ENCODE data around the gene CYP4F8.
"Not testable (repeated sequence)": the region's sequence is repeated elsewhere in the genome, so short reads cannot be mapped to it uniquely, and the experiment has no call there.

CYP4F8 gene, protein sequence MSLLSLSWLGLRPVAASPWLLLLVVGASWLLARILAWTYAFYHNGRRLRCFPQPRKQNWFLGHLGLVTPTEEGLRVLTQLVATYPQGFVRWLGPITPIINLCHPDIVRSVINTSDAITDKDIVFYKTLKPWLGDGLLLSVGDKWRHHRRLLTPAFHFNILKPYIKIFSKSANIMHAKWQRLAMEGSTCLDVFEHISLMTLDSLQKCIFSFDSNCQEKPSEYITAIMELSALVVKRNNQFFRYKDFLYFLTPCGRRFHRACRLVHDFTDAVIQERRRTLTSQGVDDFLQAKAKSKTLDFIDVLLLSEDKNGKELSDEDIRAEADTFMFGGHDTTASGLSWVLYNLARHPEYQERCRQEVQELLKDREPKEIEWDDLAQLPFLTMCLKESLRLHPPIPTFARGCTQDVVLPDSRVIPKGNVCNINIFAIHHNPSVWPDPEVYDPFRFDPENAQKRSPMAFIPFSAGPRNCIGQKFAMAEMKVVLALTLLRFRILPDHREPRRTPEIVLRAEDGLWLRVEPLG

DNA sequence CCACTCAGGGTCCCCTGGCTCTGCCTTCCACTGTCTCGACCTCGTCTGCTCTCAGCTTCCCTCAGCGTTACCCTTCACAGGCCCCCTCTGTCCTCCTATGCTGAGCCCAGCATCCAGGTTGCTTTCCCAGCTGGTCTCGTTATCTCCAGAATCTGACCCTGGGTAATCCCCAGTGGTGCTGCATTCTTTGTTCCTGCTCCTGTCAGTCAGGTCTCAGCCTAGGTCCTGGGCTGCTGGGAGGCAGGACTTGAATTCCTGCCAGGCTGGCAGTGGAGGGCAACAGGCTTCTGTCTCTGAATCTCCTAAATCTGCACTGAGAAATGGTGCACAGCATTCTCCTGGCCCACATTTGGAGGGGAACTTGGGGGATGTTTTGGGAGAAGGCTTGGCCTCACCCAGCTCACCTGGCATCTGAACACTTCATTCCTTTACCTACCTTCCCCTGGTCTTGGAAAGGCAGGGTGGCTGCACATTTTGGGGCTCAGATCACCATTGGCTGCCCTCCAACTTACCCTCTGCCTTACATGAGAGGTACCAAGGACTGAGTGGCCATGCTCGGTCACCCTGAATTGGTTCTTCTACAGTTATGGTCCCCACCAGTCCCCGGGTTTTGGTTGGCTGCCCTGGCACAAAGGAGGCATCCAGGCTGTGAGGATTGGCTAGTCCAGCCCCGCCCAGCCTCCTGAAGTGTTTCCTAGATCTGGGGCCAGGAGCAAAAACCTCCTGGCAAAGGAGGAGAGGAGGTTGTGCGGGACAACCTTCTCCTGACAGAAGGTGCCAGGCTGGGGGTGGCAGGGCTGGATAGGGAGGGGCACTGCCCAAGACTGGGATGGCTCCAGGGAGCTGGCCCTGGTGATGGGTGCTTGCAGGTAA, at the start of gene CYP4F8:
CYP4F8 (plus strand) TSS at position 712 of the 873 bp plus-strand sequence. CDS start 399 bp downstream, outside the sequence.
- no peak for DNase-seq (ENCODE audit: low read depth in 4 of 4, low spot score in 1 of 4)

DNA sequence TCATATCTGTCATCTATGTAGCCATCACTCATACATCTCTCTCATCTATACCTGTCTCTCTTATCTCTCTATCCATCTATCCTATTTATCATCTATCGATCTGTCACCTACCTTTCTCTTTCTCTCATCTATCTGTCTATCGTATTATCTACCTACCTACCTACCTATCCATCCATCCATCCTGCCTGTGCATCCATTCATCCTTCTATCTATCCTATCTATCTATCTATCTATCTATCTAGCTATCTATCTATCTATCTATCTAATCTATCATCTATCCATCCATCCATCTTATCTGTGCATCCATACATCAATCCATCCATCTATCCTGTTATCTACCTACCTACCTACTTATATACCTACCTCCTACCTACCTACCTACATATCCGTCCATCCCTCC, 44.6 kb upstream of the CYP4F8 start:
- DNase-seq (ENCODE audit: low read depth in 4 of 4, low spot score in 1 of 4), result no peak

- DNase-seq (ENCODE audit: low read depth in 4 of 4, low spot score in 1 of 4), result no peak
Observed at GRCh38 chr19:15575406-15575805, 39.6 kb upstream of the CYP4F8 start.

- DNase-seq (ENCODE audit: low read depth in 4 of 4, low spot score in 1 of 4), result no peak
Observed at GRCh38 chr19:15576526-15577156, 38.4 kb upstream of the CYP4F8 start.

- no peak for DNase-seq (ENCODE audit: low read depth in 4 of 4, low spot score in 1 of 4)
Observed at GRCh38 chr19:15577184-15577771, 37.7 kb upstream of the CYP4F8 start.

- no peak for DNase-seq (ENCODE audit: low read depth in 4 of 4, low spot score in 1 of 4)
Observed at GRCh38 chr19:15583346-15583745, 31.7 kb upstream of the CYP4F8 start.

GRCh38 chr19:15584095-15584494, 30.9 kb upstream of the CYP4F8 start:
- DNase-seq (ENCODE audit: low read depth in 4 of 4, low spot score in 1 of 4), result no peak

DNA sequence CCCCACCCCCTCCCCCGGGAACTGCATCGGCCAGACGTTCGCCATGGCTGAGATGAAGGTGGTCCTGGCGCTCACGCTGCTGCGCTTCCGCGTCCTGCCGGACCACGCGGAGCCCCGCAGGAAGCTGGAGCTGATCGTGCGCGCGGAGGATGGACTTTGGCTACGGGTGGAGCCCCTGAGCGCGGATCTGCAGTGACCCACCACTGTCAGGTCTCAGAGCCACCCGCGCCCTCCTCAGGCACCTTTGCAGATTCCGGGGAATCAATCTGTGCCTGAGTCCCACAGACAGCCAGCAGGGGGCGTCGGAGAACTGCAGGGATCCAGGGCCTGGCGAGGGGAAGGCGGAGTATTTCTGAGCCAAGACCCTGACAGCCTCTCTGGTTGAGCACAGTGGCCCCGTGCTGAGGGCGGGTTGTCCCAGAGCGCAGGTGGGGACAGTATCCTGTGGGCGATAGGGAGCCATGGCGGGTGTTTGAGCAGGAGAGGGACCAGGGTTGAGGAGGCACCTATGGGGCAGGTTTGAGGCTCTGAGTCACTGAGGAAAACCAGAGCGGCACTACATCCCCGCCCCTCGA, 30.4 kb upstream of the CYP4F8 start:
- DNase-seq (ENCODE audit: low read depth in 4 of 4, low spot score in 1 of 4), result peak; percentile 80 to 87 (median 83)

GRCh38 chr19:15587663-15588062, 27.4 kb upstream of the CYP4F8 start:
- DNase-seq (ENCODE audit: low read depth in 4 of 4, low spot score in 1 of 4), result no peak

- no peak for DNase-seq (ENCODE audit: low read depth in 4 of 4, low spot score in 1 of 4)
Observed at GRCh38 chr19:15588265-15588664, 26.8 kb upstream of the CYP4F8 start.

GRCh38 chr19:15589760-15590451, 25.1 kb upstream of the CYP4F8 start:
- DNase-seq (ENCODE audit: low read depth in 4 of 4, low spot score in 1 of 4), result no peak

DNA sequence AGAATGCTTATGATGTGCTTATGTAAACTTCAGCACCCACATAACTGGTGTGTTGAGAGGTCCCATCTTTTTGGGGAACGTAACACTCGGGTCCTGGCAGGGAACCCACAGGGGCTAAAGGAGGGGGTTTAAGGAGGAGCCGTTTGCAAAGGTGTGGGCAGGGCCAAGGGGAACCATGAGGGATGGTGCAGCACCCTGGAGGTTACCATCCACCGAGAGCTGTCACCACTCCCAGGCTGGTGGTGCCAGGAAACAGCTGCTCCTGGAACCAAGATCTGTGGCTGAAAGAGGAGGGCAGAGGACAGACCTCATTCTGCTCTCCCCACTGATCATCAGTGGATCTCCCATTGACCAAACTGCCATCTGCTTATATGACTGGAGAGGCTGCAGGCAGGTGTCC, 23.2 kb upstream of the CYP4F8 start:
- DNase-seq (ENCODE audit: low read depth in 4 of 4, low spot score in 1 of 4), result no peak

DNA sequence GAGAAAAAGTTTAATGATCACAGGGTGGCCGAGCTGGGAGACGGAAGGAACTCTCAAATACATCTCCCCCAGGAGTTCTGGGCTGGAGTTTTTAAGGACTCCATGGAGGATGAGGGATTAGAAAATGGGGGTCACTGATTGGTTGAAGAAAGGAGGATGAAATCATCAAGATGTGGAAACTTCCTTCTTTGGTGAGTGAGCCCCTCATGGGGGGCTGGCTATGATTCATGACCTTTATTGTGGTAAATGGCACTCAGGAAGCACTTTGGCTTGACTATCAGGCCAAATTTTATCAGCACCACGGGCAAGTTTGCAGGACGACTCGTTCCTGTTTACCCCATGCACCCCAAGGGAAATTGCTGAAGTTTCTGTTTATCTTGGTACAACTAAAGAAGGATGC, 22.5 kb upstream of the CYP4F8 start:
- not testable (repeated sequence) for DNase-seq (ENCODE audit: low read depth in 4 of 4, low spot score in 1 of 4)

DNA sequence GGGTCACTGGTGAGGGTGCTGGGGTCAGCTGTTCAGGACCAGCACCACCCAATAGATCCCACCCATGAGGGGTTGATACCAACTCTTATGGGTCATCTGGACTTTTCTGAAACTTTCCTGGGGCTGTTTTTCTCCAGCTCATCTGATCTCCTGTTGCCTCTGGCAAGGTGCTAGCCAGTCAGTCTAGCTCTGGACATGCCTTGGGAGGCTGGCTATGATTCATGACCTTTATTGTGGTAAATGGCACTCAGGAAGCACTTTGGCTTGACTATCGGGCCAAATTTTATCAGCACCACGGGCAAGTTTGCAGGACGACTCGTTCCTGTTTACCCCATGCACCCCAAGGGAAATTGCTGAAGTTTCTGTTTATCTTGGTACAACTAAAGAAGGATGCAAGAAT, 21.3 kb upstream of the CYP4F8 start:
- DNase-seq (ENCODE audit: low read depth in 4 of 4, low spot score in 1 of 4), result not testable (repeated sequence)

DNA sequence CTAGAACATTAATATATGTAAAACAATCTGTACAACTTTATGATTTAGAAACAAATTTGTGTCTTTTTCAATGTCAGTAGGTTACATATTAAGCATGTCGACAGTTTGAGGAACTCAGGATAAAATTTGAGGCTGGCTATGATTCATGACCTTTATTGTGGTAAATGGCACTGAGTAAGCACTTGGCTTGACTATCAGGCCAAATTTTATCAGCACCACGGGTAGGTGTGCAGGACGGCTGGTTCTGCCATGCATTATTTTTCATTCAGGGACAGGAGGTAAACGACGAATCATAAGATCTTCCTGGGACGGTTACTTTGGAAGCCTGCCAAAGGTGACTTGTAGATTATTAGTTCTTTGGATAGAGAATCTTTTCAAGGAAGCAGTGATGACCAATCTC, 19.9 kb upstream of the CYP4F8 start:
- no peak for DNase-seq (ENCODE audit: low read depth in 4 of 4, low spot score in 1 of 4)

DNA sequence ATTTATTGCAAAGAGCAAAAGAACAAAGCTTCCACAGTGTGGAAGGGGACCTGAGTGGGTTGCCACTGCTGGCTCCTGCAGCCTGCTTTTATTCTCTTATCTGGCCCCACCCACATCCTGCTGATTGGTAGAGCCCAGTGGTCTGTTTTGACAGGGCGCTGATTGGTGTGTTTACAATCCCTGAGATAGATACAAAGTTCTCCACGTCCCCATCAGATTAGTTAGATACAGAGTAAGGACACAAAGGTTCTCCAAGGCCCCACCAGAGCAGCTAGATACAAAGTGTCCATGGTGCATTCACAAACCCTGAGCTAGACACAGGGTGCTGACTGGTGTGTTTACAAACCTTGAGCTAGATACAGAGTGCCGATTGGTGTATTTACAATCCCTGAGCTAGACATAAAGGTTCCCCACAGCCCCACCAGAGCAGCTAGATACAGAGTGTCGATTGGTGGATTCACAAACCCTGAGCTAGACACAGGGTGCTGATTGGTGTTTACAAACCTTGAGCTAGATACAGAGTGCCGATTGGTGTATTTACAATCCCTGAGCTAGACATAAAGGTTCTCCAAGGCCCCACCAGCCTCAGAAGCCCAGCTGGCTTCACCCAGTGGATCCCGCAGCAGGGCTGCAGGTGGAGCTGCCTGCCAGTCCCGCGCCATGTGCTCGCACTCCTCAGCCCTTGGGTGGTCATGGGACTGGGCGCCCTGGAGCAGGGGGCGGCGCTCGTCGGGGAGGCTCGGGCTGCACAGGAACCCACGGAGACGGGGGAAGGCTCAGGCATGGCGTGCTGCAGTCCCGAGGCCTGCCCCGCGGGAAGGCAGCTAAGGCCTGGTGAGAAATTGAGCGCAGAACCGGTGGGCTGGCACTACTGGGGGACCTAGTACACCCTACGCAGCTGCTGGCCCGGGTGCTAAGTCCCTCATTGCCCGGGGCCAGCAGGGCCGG, 6.8 kb upstream of the CYP4F8 start:
- DNase-seq (ENCODE audit: low read depth in 4 of 4, low spot score in 1 of 4), result not testable (repeated sequence)

- DNase-seq (ENCODE audit: low read depth in 4 of 4, low spot score in 1 of 4), result no peak
Observed at GRCh38 chr19:15609261-15609660, 5.8 kb upstream of the CYP4F8 start.

DNA sequence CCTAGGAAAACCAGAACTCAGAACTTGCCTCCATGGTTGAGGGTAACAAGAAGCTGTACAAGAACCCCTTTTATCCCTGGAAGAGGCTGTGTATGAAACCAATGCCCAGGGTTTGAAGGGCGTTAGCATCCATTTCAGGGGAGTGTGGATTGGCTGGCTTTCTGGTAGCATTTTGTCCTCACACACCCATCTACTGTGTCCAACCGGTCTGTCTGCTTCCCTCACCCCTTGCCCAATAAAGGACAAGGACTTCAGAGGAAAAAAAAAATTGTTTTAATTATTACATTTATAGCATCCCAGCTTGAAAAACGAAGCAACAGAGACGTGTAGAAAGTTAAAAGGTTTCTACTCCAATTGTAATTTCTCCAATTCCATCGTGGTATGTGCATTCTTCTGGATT, 2.7 kb upstream of the CYP4F8 start:
- DNase-seq (ENCODE audit: low read depth in 4 of 4, low spot score in 1 of 4), result no peak

DNA sequence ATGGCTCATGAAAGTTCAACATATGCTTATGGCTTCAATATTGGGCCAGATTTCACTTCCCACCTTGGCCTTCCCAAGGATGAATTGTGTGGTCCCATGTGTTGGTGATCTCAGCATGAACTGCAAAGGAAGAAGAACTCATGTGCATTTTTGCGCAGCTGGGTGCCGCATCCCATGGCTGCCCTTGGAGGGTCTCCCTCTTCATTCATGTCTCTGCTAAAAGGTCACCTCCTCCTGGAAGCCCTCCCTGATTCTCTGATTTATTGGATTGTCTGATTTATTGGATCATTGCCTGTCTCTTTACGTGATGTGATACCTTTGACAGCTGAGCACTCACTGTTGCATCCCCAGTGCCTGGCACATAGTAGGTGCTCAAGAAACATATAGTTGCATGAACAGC, 1.7 kb upstream of the CYP4F8 start:
- DNase-seq (ENCODE audit: low read depth in 4 of 4, low spot score in 1 of 4), result no peak
